H1 (cell line): ENCODE data around the gene SPN. TPM values are rescaled to one million over a fixed set of nuclear protein-coding genes. Genes with fewer than 3 reads are reported as not detected.

Source experiments
- CTCF ChIA-PET: fragments of 300-600 bp; sonication (Branson Sonifier 250); formaldehyde crosslinking; loops from one replicate; lab custom pipeline; 2021; ENCODE audit not compliant: partially characterized antibody; lab: Charles Lee
- POLR2A ChIA-PET: fragments of 300-600 bp; sonication (Branson Sonifier 250); formaldehyde crosslinking; loops from one replicate; lab custom pipeline; 2021; ENCODE audit warnings: inconsistent platforms; ENCODE audit not compliant: partially characterized antibody; lab: Charles Lee
- DNase-seq, 2 experiments: peaks; one replicate each; pipeline versions ENCODE4 v3.0.0 to v3.0.0-alpha.2; 2010 to 2022; ENCODE audit warnings: low spot score in 2 of 2, low read depth in 1 of 2, mixed read lengths in 1 of 2
- FAIRE-seq: peaks from 2 replicates; lab custom pipeline; 2011; peaks lifted over from hg19 to GRCh38; lab: Jason Lieb, UNC
- H2AFZ ChIP-seq: 2 replicates; pipeline ENCODE4 v1.8.1; 2012; ENCODE audit warnings: low read length, inconsistent platforms
- H2AK5ac ChIP-seq: 2 replicates; pipeline ENCODE4 v1.6.1; 2013; ENCODE audit warnings: low read depth, low read length
- H2BK120ac ChIP-seq: replicated peaks from 2 replicates; pipeline ENCODE3; 2013; ENCODE audit warnings: low read depth, low read length, inconsistent platforms
- H2BK12ac ChIP-seq: 2 replicates; pipeline ENCODE4 v1.6.1; 2013; ENCODE audit warnings: low read depth, low read length
- H2BK15ac ChIP-seq: 2 replicates; pipeline ENCODE4 v1.6.1; 2013; ENCODE audit warnings: low read length
- H2BK20ac ChIP-seq: 2 replicates; pipeline ENCODE4 v1.6.1; 2013; ENCODE audit warnings: low read length
- H2BK5ac ChIP-seq: 2 replicates; pipeline ENCODE4 v1.6.1; 2013; ENCODE audit warnings: low read depth, low read length
- H3K14ac ChIP-seq: 2 replicates; pipeline ENCODE4 v1.6.1; 2013; ENCODE audit warnings: inconsistent platforms; ENCODE audit not compliant: insufficient read length
- H3K18ac ChIP-seq: 2 replicates; pipeline ENCODE4 v1.6.1; 2013; ENCODE audit warnings: low read length; ENCODE audit errors: extremely low read depth
- H3K23ac ChIP-seq: 2 replicates; pipeline ENCODE4 v1.6.1; 2013; ENCODE audit warnings: inconsistent platforms; ENCODE audit not compliant: insufficient read length
- H3K23me2 ChIP-seq: 2 replicates; pipeline ENCODE4 v1.6.1; 2013; ENCODE audit warnings: low read depth, low read length
- H3K27ac ChIP-seq: 2 replicates; pipeline ENCODE4 v1.6.1; 2011; ENCODE audit warnings: low read depth, low read length, inconsistent platforms
- H3K27me3 ChIP-seq, 4 experiments: replicated peaks in 1 of 4; 1 replicate in 1 of 4; 2 replicates in 3 of 4; pipeline versions ENCODE4 v1.6.1 to v1.8.1; 2011 to 2013; ENCODE audit warnings: low read length in 3 of 4, mild to moderate bottlenecking in 3 of 4, inconsistent platforms in 2 of 4, mixed read lengths in 2 of 4, moderate library complexity in 1 of 4; ENCODE audit not compliant: control insufficient read depth in 3 of 4, insufficient read depth in 3 of 4; ENCODE audit errors: extremely low read depth in 1 of 4
- H3K36me3 ChIP-seq, 4 experiments: 2 replicates each; pipeline versions ENCODE4 v1.6.1 to v1.8.1; 2011 to 2013; ENCODE audit warnings: mild to moderate bottlenecking in 4 of 4, low read length in 3 of 4, moderate library complexity in 2 of 4, control low read depth in 1 of 4, inconsistent platforms in 1 of 4; ENCODE audit not compliant: insufficient read depth in 4 of 4, control insufficient read depth in 2 of 4
- H3K4ac ChIP-seq: replicated peaks from 2 replicates; pipeline ENCODE3; 2013; ENCODE audit warnings: low read length, low read depth, mixed read lengths, inconsistent platforms; ENCODE audit not compliant: insufficient read length
- H3K4me1 ChIP-seq, 4 experiments: replicated peaks in 1 of 4; 1 replicate in 1 of 4; 2 replicates in 3 of 4; pipeline versions ENCODE4 v1.6.1 to v1.8.1; 2011 to 2013; ENCODE audit warnings: low read length in 3 of 4, inconsistent platforms in 2 of 4, mixed read lengths in 1 of 4; ENCODE audit not compliant: insufficient read depth in 4 of 4, control insufficient read depth in 3 of 4
- H3K4me2 ChIP-seq, 2 experiments: 2 replicates each; pipeline versions ENCODE4 v1.6.1 to v1.8.1; 2011 to 2013; ENCODE audit warnings: low read depth in 2 of 2, low read length in 2 of 2, control low read depth in 1 of 2, inconsistent platforms in 1 of 2, mild to moderate bottlenecking in 1 of 2; ENCODE audit not compliant: insufficient read depth in 1 of 2
- H3K4me3 ChIP-seq, 4 experiments: fragments of 200-600, 300-600 bp in 1 of 4; sonication (generic), shearing (Covaris generic), sonication (Bioruptor Twin) in 1 of 4; 2 replicates each; pipeline versions ENCODE4 v1.5.1 to v1.8.1; 2011 to 2016; ENCODE audit warnings: low read length in 4 of 4, low read depth in 3 of 4, control low read depth in 2 of 4, inconsistent platforms in 2 of 4, mild to moderate bottlenecking in 2 of 4, mixed read lengths in 1 of 4, moderate library complexity in 1 of 4; ENCODE audit not compliant: insufficient read depth in 2 of 4; ENCODE audit errors: extremely low read depth in 1 of 4
- H3K56ac ChIP-seq: replicated peaks from 2 replicates; pipeline ENCODE3; 2013; ENCODE audit warnings: low read depth, mild to moderate bottlenecking, mixed read lengths, low read length, inconsistent platforms; ENCODE audit not compliant: insufficient read length
- H3K79me1 ChIP-seq: 2 replicates; pipeline ENCODE4 v1.6.1; 2013; ENCODE audit warnings: low read depth, low read length, control low read depth
- H3K79me2 ChIP-seq, 2 experiments: 2 replicates each; pipeline versions ENCODE4 v1.6.1 to v1.8.1; 2012 to 2013; ENCODE audit warnings: low read length in 2 of 2, mild to moderate bottlenecking in 2 of 2, inconsistent platforms in 1 of 2; ENCODE audit not compliant: insufficient read depth in 2 of 2, control insufficient read depth in 1 of 2
- H3K9ac ChIP-seq, 4 experiments: replicated peaks in 1 of 4; 1 replicate in 1 of 4; 2 replicates in 3 of 4; pipeline versions ENCODE4 v1.6.1 to v1.8.1; 2011 to 2013; ENCODE audit warnings: low read depth in 3 of 4, low read length in 3 of 4, control low read depth in 2 of 4, mild to moderate bottlenecking in 2 of 4, moderate library complexity in 2 of 4, inconsistent platforms in 1 of 4; ENCODE audit errors: extremely low read depth in 1 of 4
- H3K9me3 ChIP-seq, 2 experiments: 2 replicates each; pipeline versions ENCODE4 v1.6.1 to v1.8.1; 2012 to 2013; ENCODE audit warnings: mild to moderate bottlenecking in 2 of 2, moderate library complexity in 2 of 2, control low read depth in 1 of 2, inconsistent platforms in 1 of 2, low read depth in 1 of 2, low read length in 1 of 2, mixed read lengths in 1 of 2; ENCODE audit not compliant: insufficient read depth in 2 of 2
- H4K20me1 ChIP-seq, 2 experiments: replicated peaks in 1 of 2; 2 replicates each; pipeline versions ENCODE3 to v1.8.1; 2011 to 2013; ENCODE audit warnings: inconsistent platforms in 2 of 2, low read length in 2 of 2, mild to moderate bottlenecking in 1 of 2; ENCODE audit not compliant: insufficient read depth in 2 of 2, control insufficient read depth in 1 of 2
- H4K5ac ChIP-seq: 2 replicates; pipeline ENCODE4 v1.6.1; 2013; ENCODE audit warnings: low read length, low read depth, mixed read lengths, inconsistent platforms; ENCODE audit not compliant: insufficient read length
- H4K8ac ChIP-seq: 2 replicates; pipeline ENCODE4 v1.8.0; 2013; ENCODE audit warnings: mild to moderate bottlenecking, moderate library complexity, low read length, inconsistent platforms; ENCODE audit not compliant: insufficient read depth; ENCODE audit errors: extremely low read depth
- H4K91ac ChIP-seq: replicated peaks from 2 replicates; pipeline ENCODE3; 2013; ENCODE audit warnings: low read length, mixed read lengths, inconsistent platforms; ENCODE audit not compliant: insufficient read length
- ASH2L ChIP-seq: fragments of 200-600, 300-600 bp; sonication (generic); IDR thresholded peaks from one replicate; pipeline ENCODE4 v1.7.1; 2017; ENCODE audit warnings: low read length
- CEBPB ChIP-seq: IDR thresholded peaks from 2 replicates; pipeline ENCODE4 v1.6.1; 2012; ENCODE audit warnings: low read depth, low read length
- EP300 ChIP-seq, 2 experiments: IDR thresholded peaks; 1 replicate in 1 of 2; 2 replicates in 1 of 2; pipeline ENCODE4 v1.6.1; 2011 to 2012; ENCODE audit warnings: low read depth in 2 of 2, low read length in 2 of 2, mild to moderate bottlenecking in 2 of 2, borderline replicate concordance in 1 of 2, inconsistent platforms in 1 of 2, moderate library complexity in 1 of 2
- JUND ChIP-seq: IDR thresholded peaks from 2 replicates; pipeline ENCODE4 v1.6.1; 2011; ENCODE audit warnings: mild to moderate bottlenecking, improper control_type of control experiment, low read length
- KDM4A ChIP-seq: IDR thresholded peaks from one replicate; pipeline ENCODE4 v1.7.1; 2012; ENCODE audit warnings: low read depth, mild to moderate bottlenecking, moderate library complexity, low read length, inconsistent platforms; ENCODE audit not compliant: severe bottlenecking
- NANOG ChIP-seq: IDR thresholded peaks from 2 replicates; pipeline ENCODE4 v1.6.1; 2011; ENCODE audit warnings: low read length, low read depth, mild to moderate bottlenecking, inconsistent platforms; ENCODE audit not compliant: insufficient read depth, poor library complexity, severe bottlenecking
- POLR2AphosphoS5 ChIP-seq: IDR thresholded peaks from 2 replicates; pipeline ENCODE4 v1.6.1; 2011; ENCODE audit warnings: low read depth, low read length
- RNF2 ChIP-seq: fragments of 200-900, 300-1000 bp; sonication (generic); IDR thresholded peaks from 2 replicates; pipeline ENCODE4 v1.7.1; 2016; ENCODE audit warnings: borderline replicate concordance, low read depth, mild to moderate bottlenecking, antibody characterized with exemption, low read length; ENCODE audit not compliant: poor library complexity, severe bottlenecking; ENCODE audit errors: missing control alignments
- SIN3A ChIP-seq, 2 experiments: IDR thresholded peaks in 1 of 2; conservative IDR thresholded peaks in 1 of 2; 2 replicates each; pipeline ENCODE4 v1.6.1; 2011 to 2012; ENCODE audit warnings: low read length in 2 of 2, improper control_type of control experiment in 1 of 2, low read depth in 1 of 2, mild to moderate bottlenecking in 1 of 2
- SIRT6 ChIP-seq: IDR thresholded peaks from one replicate; pipeline ENCODE4 v1.7.1; 2012; ENCODE audit warnings: low read length, inconsistent platforms
- SP4 ChIP-seq: IDR thresholded peaks from 2 replicates; pipeline ENCODE4 v1.6.1; 2012; ENCODE audit warnings: low read length, inconsistent platforms
- TBP ChIP-seq: IDR thresholded peaks from 2 replicates; pipeline ENCODE4 v1.6.1; 2011; ENCODE audit warnings: low read depth, low read length, improper control_type of control experiment
- TCF12 ChIP-seq: IDR thresholded peaks from 2 replicates; pipeline ENCODE4 v1.6.1; 2011; ENCODE audit warnings: low read depth, mild to moderate bottlenecking, low read length
- WGBS, 2 experiments: shearing (Covaris generic) in 1 of 2; methylation state at CpG; one replicate each; pipeline versions ENCODE4 v1.1.6 to v1.1.7; 2013 to 2015; ENCODE audit warnings: low lambda C conversion rate in 2 of 2, mixed read lengths in 2 of 2, inconsistent platforms in 1 of 2, low coverage in 1 of 2, missing lambda C conversion rate in 1 of 2; ENCODE audit not compliant: insufficient replicate concordance in 2 of 2, insufficient coverage in 1 of 2, insufficient read length in 1 of 2; ENCODE audit errors: extremely low coverage in 1 of 2, missing lambda C conversion rate in 1 of 2; 5-methylcytosine and 5-hydroxymethylcytosine counted together
- polyA plus RNA-seq, 7 experiments: library from polyadenylated mRNA; depleted of rRNA in 3 of 7; stranded (reverse) in 5 of 7; unstranded in 2 of 7; fragments of >200 nt in 5 of 7; fragments of 200-250 nt in 2 of 7; gene quantifications; 1 replicate in 5 of 7; 2 replicates in 1 of 7; 4 replicates in 1 of 7; pipeline versions ENCODE4 v1.2.1 to v1.2.3, GENCODE V29; 2011 to 2013; ENCODE audit warnings: missing spikeins in 2 of 7, mixed read lengths in 2 of 7
- total RNA-seq: library from RNA; stranded (reverse); fragmentation: NEBNext Ultra II Directional; extraction: Animal tissue kit (Norgen Biotek cat#: 25700); gene quantifications from 2 replicates; pipeline ENCODE4 v1.2.1, GENCODE V29; 2021

Gene SPN
- total and polyA plus RNA-seq, 2 of the 8 experiments (the other 6 are each of a cell fraction or from before 2014, with no cell fraction given) = 1.5 to 1.8 TPM

DNA sequence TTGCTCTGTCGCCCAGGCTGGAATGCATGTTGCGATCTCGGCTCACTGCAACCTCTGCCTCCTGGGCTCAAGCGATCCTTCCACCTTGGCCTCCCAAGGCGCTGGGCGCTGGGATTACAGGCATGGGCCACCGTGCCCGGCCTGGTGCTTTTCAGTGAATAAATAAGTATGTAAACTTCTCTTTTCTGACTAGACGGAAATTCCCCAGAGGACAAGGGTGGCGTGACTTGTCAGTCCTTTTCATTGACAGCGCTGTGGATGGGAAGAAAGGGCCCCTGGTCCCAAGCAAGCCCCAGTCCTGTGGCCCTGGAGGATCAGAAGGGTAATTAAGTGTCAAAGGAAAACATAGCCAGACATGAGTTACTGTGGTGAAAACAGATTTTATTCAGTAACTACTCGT lies 9.6 kb upstream of the SPN start:
- Histone ChIP-seq H3K4me3 (no peak overlapping the region), H2BK5ac (no peak overlapping the region), H3K4ac (no peak overlapping the region), H3K4me2 (no peak overlapping the region), H2BK15ac (no peak overlapping the region), H3K56ac (no peak overlapping the region), H4K20me1 (no peaks in the 10 kb centered on the region), H3K14ac (no peak overlapping the region), H4K91ac (no peak overlapping the region), H3K9ac (no peak overlapping the region), H3K36me3 (no peaks in the 10 kb centered on the region), H3K4me1 (no peaks in the 10 kb centered on the region; a peak in 1 of 7 replicates), H3K23me2 (no peaks in the 10 kb centered on the region; the same call in 1 of the 2 replicates), H2BK12ac (no peak overlapping the region), H3K9me3 (no peaks in the 10 kb centered on the region), H2BK120ac (no peak overlapping the region), H3K27me3 (no peaks in the 10 kb centered on the region), H3K27ac (no peak overlapping the region), H2AK5ac (no peak overlapping the region), H3K79me2 (no peaks in the 10 kb centered on the region), H3K18ac (no peak overlapping the region), H3K79me1 (no peaks in the 10 kb centered on the region), H4K8ac (no peak overlapping the region), H2AFZ (no peak overlapping the region), H2BK20ac (no peak overlapping the region), H4K5ac (no peak overlapping the region), H3K23ac (no peak overlapping the region)
- CTCF ChIA-PET = interaction anchor here (0.6 kb wide), 1 partner anchor 22 kb away, joined by 5 read pairs; no protein-coding TSS in a partner anchor
- TF ChIP-seq EP300 (IDR thresholded peaks at IDR 0.05; ENCODE audit: borderline replicate concordance in 1 of 2, low read depth in 2 of 2, low read length in 2 of 2) (no peak), ASH2L (no peak), SIRT6 (no peak), SP4 (no peak), TBP (no peak), NANOG (no peak), RNF2 (no peak), JUND (no peak), TCF12 (no peak), KDM4A (no peak), CEBPB (no peak), POLR2AphosphoS5 (no peak), SIN3A (conservative IDR thresholded peaks at IDR 0.05 in 1 of 2, IDR thresholded peaks at IDR 0.05 in 1 of 2; ENCODE audit: low read depth in 1 of 2, low read length in 2 of 2) (no peak)
- WGBS, 2 experiments = 89% methylated on average over 11 of the region's 12 CpGs; no CpG with 5 or more reads in 1 of the 2 experiments
- FAIRE-seq = no peak
- no peak for DNase-seq
- POLR2A ChIA-PET = interaction anchor here (0.6 to 3.3 kb wide), 3 partner anchors 12 to 210 kb away, joined by 3 to 12 read pairs (median 3); partner anchors contain the start of gene CDIPT
